Measurements from ENCODE around the gene CAMKMT.

Gene CAMKMT

GRCh38 chr2:44708661-44709000 is 346.9 kb downstream of the CAMKMT start:
- TF ChIP-seq CTCF (IDR thresholded peaks at IDR 0.05; ENCODE audit: insufficient read depth, missing control alignments) = no peak
- no peak for DNase-seq (ENCODE audit: insufficient read length, low spot score)
- no peak for FAIRE-seq

- FAIRE-seq = no peak
- DNase-seq (ENCODE audit: insufficient read length, low spot score) = no peak
- TF ChIP-seq CTCF (IDR thresholded peaks at IDR 0.05; ENCODE audit: insufficient read depth, missing control alignments) = no peak
These were observed 351.4 kb downstream of the CAMKMT start for GRCh38 chr2:44713170-44713569.

- FAIRE-seq = no peak
- TF ChIP-seq CTCF (IDR thresholded peaks at IDR 0.05; ENCODE audit: insufficient read depth, missing control alignments) = peak; percentile 59
- DNase-seq (ENCODE audit: insufficient read length, low spot score) = no peak
These were observed 353.9 kb downstream of the CAMKMT start for GRCh38 chr2:44715671-44716081.

- FAIRE-seq (no peak), DNase-seq (ENCODE audit: insufficient read length, low spot score) (no peak)
- no peak for TF ChIP-seq CTCF (IDR thresholded peaks at IDR 0.05; ENCODE audit: insufficient read depth, missing control alignments)
These were observed 354.4 kb downstream of the CAMKMT start for GRCh38 chr2:44716131-44716530.

GRCh38 chr2:44718431-44718830 is 356.7 kb downstream of the CAMKMT start:
- no peak for TF ChIP-seq CTCF (IDR thresholded peaks at IDR 0.05; ENCODE audit: insufficient read depth, missing control alignments)
- FAIRE-seq (no peak), DNase-seq (ENCODE audit: insufficient read length, low spot score) (no peak)

GRCh38 chr2:44719562-44719961 is 357.8 kb downstream of the CAMKMT start:
- FAIRE-seq (no peak), DNase-seq (ENCODE audit: insufficient read length, low spot score) (no peak)
- no peak for TF ChIP-seq CTCF (IDR thresholded peaks at IDR 0.05; ENCODE audit: insufficient read depth, missing control alignments)

GRCh38 chr2:44722026-44722625 is 360.4 kb downstream of the CAMKMT start:
- no peak for DNase-seq (ENCODE audit: insufficient read length, low spot score)
- no peak for FAIRE-seq

More at GRCh38 chr2:44722026-44722625, 360.4 kb downstream of the CAMKMT start:
- TF ChIP-seq CTCF (IDR thresholded peaks at IDR 0.05; ENCODE audit: insufficient read depth, missing control alignments) = no peak

Measured in D721Med (cell line).